Esophagus muscularis mucosa (tissue), 4 donors: ENCODE measurements around the gene SSBP2. TPM values are rescaled to one million over a fixed set of nuclear protein-coding genes. Genes with fewer than 3 reads are reported as not detected.

Experiments used
- DNase-seq: peaks from one replicate; pipeline ENCODE4 v3.0.0-alpha.2; 2017; ENCODE audit errors: extremely low spot score
- H3K27ac ChIP-seq, 4 donors: fragments of 200-600 bp; sonication (generic); replicated peaks in 1 of 4; 1 replicate in 3 of 4; 2 replicates in 1 of 4; pipeline ENCODE4 v1.5.1; 2016 to 2019; ENCODE audit warnings: mild to moderate bottlenecking in 1 of 4
- H3K27me3 ChIP-seq, 4 donors: fragments of 200-600 bp; sonication (generic); one replicate each; pipeline versions ENCODE4 v1.5.1 to v1.6.0; 2016 to 2019
- H3K36me3 ChIP-seq, 4 donors: fragments of 200-600 bp; sonication (generic); one replicate each; pipeline ENCODE4 v1.5.1; 2016 to 2019
- H3K4me1 ChIP-seq, 4 donors: fragments of 200-600 bp; sonication (generic); one replicate each; pipeline ENCODE4 v1.5.1; 2016 to 2019
- H3K4me3 ChIP-seq, 4 donors: fragments of 200-600 bp; sonication (generic); 1 replicate in 2 of 4; 2 replicates in 2 of 4; pipeline ENCODE4 v1.5.1; 2016 to 2019; ENCODE audit warnings: mild to moderate bottlenecking in 4 of 4, moderate library complexity in 1 of 4
- H3K9me3 ChIP-seq, 4 donors: fragments of 200-600 bp; sonication (generic); 1 replicate in 3 of 4; 2 replicates in 1 of 4; pipeline ENCODE4 v1.5.1; 2016 to 2019
- CTCF ChIP-seq, 3 experiments: fragments of 200-600 bp in 2 of 3; fragments of 450-650 bp in 1 of 3; sonication (generic) in 2 of 3; IDR thresholded peaks; one replicate each; pipeline ENCODE4 v1.5.1; 2017 to 2019; ENCODE audit warnings: antibody characterized with exemption in 3 of 3, mild to moderate bottlenecking in 2 of 3, moderate library complexity in 1 of 3
- EP300 ChIP-seq: sonication (generic); formaldehyde crosslinking; IDR thresholded peaks from one replicate; pipeline ENCODE4 v1.6.1; 2017; ENCODE audit warnings: antibody characterized with exemption
- POLR2A ChIP-seq: fragments of 450-650 bp; IDR thresholded peaks from one replicate; pipeline ENCODE4 v1.6.1; 2017; ENCODE audit warnings: antibody characterized with exemption, moderate library complexity, mild to moderate bottlenecking, low read depth
- POLR2AphosphoS5 ChIP-seq, 2 donors: sonication (generic); formaldehyde crosslinking; IDR thresholded peaks; one replicate each; pipeline ENCODE4 v1.6.1; 2017; ENCODE audit warnings: antibody characterized with exemption in 2 of 2
- WGBS: methylation state at CpG from one replicate; pipeline ENCODE4 v1.1.5; 2018; 5-methylcytosine and 5-hydroxymethylcytosine counted together
- intact Hi-C: fragments of 100-400 bp; cut with DNase I; formaldehyde crosslinking; loops from one replicate; pipeline ENCODE4 v1.15.1; 2023
- total RNA-seq, 4 donors: library from RNA; depleted of rRNA; stranded (reverse); fragments of >200 nt; gene quantifications; one replicate each; pipeline versions ENCODE4 v1.1.0 to v1.2.1, GENCODE V29; 2016

The SSBP2 gene
- total RNA-seq, 4 donors from 2014 or later = 62.9 to 97.2 (median 74.2) TPM

- WGBS = 94% methylated on average over 5 of the region's 5 CpGs
- Histone ChIP-seq H3K9me3 (no peaks in the 10 kb centered on the region), H3K4me1 (peaks cover 0 to 15% (median 2%) of the 10 kb centered on the region in 4 donors), H3K36me3 (peaks cover 0 to 6% (median 0%) of the 10 kb centered on the region in 4 donors), H3K27ac (no peak overlapping the region), H3K27me3 (no peaks in the 10 kb centered on the region), H3K4me3 (no peak overlapping the region)
- intact Hi-C loops = no loop called here
- no peak for TF ChIP-seq CTCF (IDR thresholded peaks at IDR 0.05)
- TF ChIP-seq EP300 = no peak
- DNase-seq = no peak
These were observed 62.7 kb downstream of the SSBP2 start for GRCh38 chr5:81688215-81688614.

- H3K4me1 ChIP-seq = peaks cover 0 to 15% (median 2%) of the 10 kb centered on the region in 4 donors
- H3K27me3 ChIP-seq = no peaks in the 10 kb centered on the region
- H3K4me3 ChIP-seq = no peak overlapping the region
- intact Hi-C loops = no loop called here
- TF ChIP-seq POLR2A = no peak
- TF ChIP-seq POLR2AphosphoS5 (IDR thresholded peaks at IDR 0.05) = no peak
- TF ChIP-seq CTCF (IDR thresholded peaks at IDR 0.05) = no peak
- TF ChIP-seq EP300 = no peak
- peaks cover 0 to 6% (median 0%) of the 10 kb centered on the region in 4 donors for H3K36me3 ChIP-seq
- WGBS = 100% methylated on average over 1 of the region's 1 CpG
- H3K9me3 ChIP-seq = no peaks in the 10 kb centered on the region
- DNase-seq = no peak
- no peak overlapping the region for H3K27ac ChIP-seq
These were observed 63.6 kb downstream of the SSBP2 start for GRCh38 chr5:81687292-81687691.

GRCh38 chr5:81685471-81685870 lies 65.4 kb downstream of the SSBP2 start:
- no peak overlapping the region for H3K27ac ChIP-seq
- no peaks in the 10 kb centered on the region for H3K27me3 ChIP-seq
- DNase-seq = no peak
- H3K4me1 ChIP-seq = peaks cover 0 to 15% (median 2%) of the 10 kb centered on the region in 4 donors
- peaks cover 0 to 6% (median 0%) of the 10 kb centered on the region in 4 donors for H3K36me3 ChIP-seq
- TF ChIP-seq CTCF (IDR thresholded peaks at IDR 0.05) = no peak
- 96% methylated on average over 2 of the region's 2 CpGs for WGBS
- H3K4me3 ChIP-seq = no peak overlapping the region
- H3K9me3 ChIP-seq = peaks cover 0 to 8% (median 4%) of the 10 kb centered on the region in 4 donors
- intact Hi-C loops = no loop called here

GRCh38 chr5:81679885-81680284 lies 71.0 kb downstream of the SSBP2 start:
- TF ChIP-seq EP300 (no peak), POLR2A (no peak), POLR2AphosphoS5 (IDR thresholded peaks at IDR 0.05) (no peak), CTCF (IDR thresholded peaks at IDR 0.05) (no peak)
- 100% methylated on average over 1 of the region's 1 CpG for WGBS
- Histone ChIP-seq H3K27ac (no peak overlapping the region), H3K27me3 (no peaks in the 10 kb centered on the region), H3K9me3 (peaks cover 0 to 8% (median 4%) of the 10 kb centered on the region in 4 donors), H3K4me3 (no peak overlapping the region), H3K4me1 (peaks cover 3 to 12% (median 7%) of the 10 kb centered on the region in 4 donors), H3K36me3 (no peaks in the 10 kb centered on the region)
- intact Hi-C loops = no loop called here
- DNase-seq = no peak

GRCh38 chr5:81675420-81675819 lies 75.5 kb downstream of the SSBP2 start:
- Histone ChIP-seq H3K4me3 (no peak overlapping the region), H3K4me1 (peaks cover 8 to 25% (median 17%) of the 10 kb centered on the region in 4 donors), H3K27ac (no peak overlapping the region), H3K27me3 (no peaks in the 10 kb centered on the region), H3K36me3 (no peaks in the 10 kb centered on the region), H3K9me3 (no peaks in the 10 kb centered on the region)
- WGBS = 96% methylated on average over 3 of the region's 3 CpGs
- intact Hi-C loops = no loop called here
- TF ChIP-seq POLR2AphosphoS5 (IDR thresholded peaks at IDR 0.05) (no peak), EP300 (no peak), CTCF (IDR thresholded peaks at IDR 0.05) (no peak), POLR2A (no peak)
- DNase-seq = no peak
